Keratinocyte (primary cell): ENCODE results near the gene GOLGA6A. TPM values are rescaled to one million over a fixed set of nuclear protein-coding genes. Genes with fewer than 3 reads are reported as not detected.

Experiments used
- DNase-seq: peaks from one replicate; pipeline ENCODE4 v3.0.0-alpha.2; 2011; ENCODE audit warnings: low read depth, missing footprints, low spot score
- FAIRE-seq: peaks from 2 replicates; lab custom pipeline; 2011; peaks lifted over from hg19 to GRCh38; lab: Jason Lieb, UNC
- H2AFZ ChIP-seq: 2 replicates; pipeline ENCODE4 v1.6.0; 2012; ENCODE audit warnings: low read length, control low read depth, inconsistent platforms; ENCODE audit not compliant: control insufficient read depth
- H3K27ac ChIP-seq: 2 replicates; pipeline ENCODE4 v1.5.1; 2011; ENCODE audit warnings: low read length; ENCODE audit not compliant: control insufficient read depth, insufficient read depth
- H3K27me3 ChIP-seq: 3 replicates; pipeline ENCODE4 v1.6.0; 2011; ENCODE audit warnings: low read length; ENCODE audit not compliant: control insufficient read depth, insufficient read depth; ENCODE audit errors: extremely low read depth
- H3K36me3 ChIP-seq, 2 experiments: 2 replicates in 1 of 2; 3 replicates in 1 of 2; pipeline ENCODE4 v1.5.1; 2011; ENCODE audit warnings: low read length in 2 of 2, mild to moderate bottlenecking in 1 of 2; ENCODE audit not compliant: control insufficient read depth in 2 of 2, insufficient read depth in 2 of 2; ENCODE audit errors: extremely low read depth in 1 of 2
- H3K4me1 ChIP-seq: 3 replicates; pipeline ENCODE4 v1.5.1; 2011; ENCODE audit warnings: low read length; ENCODE audit not compliant: control insufficient read depth, insufficient read depth; ENCODE audit errors: extremely low read depth
- H3K4me2 ChIP-seq: 3 replicates; pipeline ENCODE4 v1.6.0; 2011; ENCODE audit warnings: low read depth, low read length; ENCODE audit not compliant: control insufficient read depth, insufficient read depth; ENCODE audit errors: extremely low read depth
- H3K4me3 ChIP-seq, 3 experiments: fragments of 200-600 bp in 1 of 3; sonication (generic) in 1 of 3; 2 replicates in 2 of 3; 3 replicates in 1 of 3; pipeline ENCODE4 v1.5.1; 2011 to 2016; ENCODE audit warnings: low read length in 3 of 3, mild to moderate bottlenecking in 3 of 3, control low read depth in 2 of 3, inconsistent platforms in 1 of 3, low read depth in 1 of 3, mixed read lengths in 1 of 3, mixed run types in 1 of 3, moderate library complexity in 1 of 3; ENCODE audit not compliant: control insufficient read depth in 2 of 3, insufficient read depth in 2 of 3; ENCODE audit errors: extremely low read depth in 1 of 3
- H3K79me2 ChIP-seq: 2 replicates; pipeline ENCODE4 v1.6.0; 2012; ENCODE audit warnings: low read length; ENCODE audit not compliant: control insufficient read depth, insufficient read depth
- H3K9ac ChIP-seq: 3 replicates; pipeline ENCODE4 v1.6.0; 2011; ENCODE audit warnings: low read length; ENCODE audit not compliant: control insufficient read depth, insufficient read depth; ENCODE audit errors: extremely low read depth
- H3K9me1 ChIP-seq: 3 replicates; pipeline ENCODE4 v1.6.0; 2011; ENCODE audit warnings: low read length; ENCODE audit not compliant: control insufficient read depth, insufficient read depth; ENCODE audit errors: extremely low read depth
- H3K9me3 ChIP-seq: 2 replicates; pipeline ENCODE4 v1.5.1; 2012; ENCODE audit warnings: low read depth, low read length; ENCODE audit not compliant: control insufficient read depth
- H4K20me1 ChIP-seq: 3 replicates; pipeline ENCODE4 v1.6.0; 2011; ENCODE audit warnings: low read length; ENCODE audit not compliant: control insufficient read depth, insufficient read depth; ENCODE audit errors: extremely low read depth
- CTCF ChIP-seq, 3 experiments: IDR thresholded peaks in 1 of 3; conservative IDR thresholded peaks in 1 of 3; optimal IDR thresholded peaks in 1 of 3; 2 replicates in 2 of 3; 3 replicates in 1 of 3; pipeline versions ENCODE3 to v1.5.1; 2011; ENCODE audit warnings: low read length in 3 of 3, mild to moderate bottlenecking in 3 of 3, moderate library complexity in 2 of 3, control low read depth in 1 of 3, inconsistent platforms in 1 of 3; ENCODE audit not compliant: insufficient read depth in 2 of 3; ENCODE audit errors: extremely low read depth in 1 of 3
- EZH2 ChIP-seq: IDR thresholded peaks from one replicate; pipeline ENCODE4 v1.6.1; 2012; ENCODE audit warnings: inconsistent platforms, mild to moderate bottlenecking, low read length, moderate library complexity
- dilution Hi-C: fragments of 300-500 bp; cut with MboI; formaldehyde crosslinking; loops from one replicate; pipeline ENCODE4 v1.7.0; 2020; ENCODE audit warnings: low sequenced_read_pairs; ENCODE audit not compliant: extremely low pct_ligation_motif_present
- polyA plus RNA-seq, 5 experiments: library from polyadenylated mRNA; depleted of rRNA in 3 of 5; stranded (reverse) in 3 of 5; stranded (forward) in 1 of 5; unstranded in 1 of 5; fragments of >200 nt; gene quantifications; 1 replicate in 1 of 5; 2 replicates in 3 of 5; 3 replicates in 1 of 5; pipeline versions ENCODE4 v1.2.1 to v1.2.3, GENCODE V29; 2011 to 2012; ENCODE audit warnings: missing spikeins in 2 of 5, low read depth in 1 of 5, low replicate concordance in 1 of 5

GOLGA6A gene
- polyA plus RNA-seq, 1 donor (not counting 4 experiments of a cell fraction or from before 2014, with no cell fraction given): not detected

- no peak overlapping the region for H3K27ac ChIP-seq
- no peaks in the 10 kb centered on the region for H3K9me1 ChIP-seq
- TF ChIP-seq CTCF (optimal IDR thresholded peaks at IDR 0.05 in 1 of 3, IDR thresholded peaks at IDR 0.05 in 1 of 3, conservative IDR thresholded peaks at IDR 0.05 in 1 of 3; ENCODE audit: extremely low read depth in 1 of 3, insufficient read depth in 2 of 3, low read length in 3 of 3): no peak
- TF ChIP-seq EZH2: no peak
- no peak for FAIRE-seq
- no peaks in the 10 kb centered on the region for H3K79me2 ChIP-seq
- no peaks in the 10 kb centered on the region for H4K20me1 ChIP-seq
- H3K9me3 ChIP-seq: no peaks in the 10 kb centered on the region
- no peak overlapping the region for H2AFZ ChIP-seq
- H3K27me3 ChIP-seq: peaks cover 34% of the 10 kb centered on the region
- no peak overlapping the region for H3K4me3 ChIP-seq
- no peaks in the 10 kb centered on the region for H3K36me3 ChIP-seq
- no peak for DNase-seq
- dilution Hi-C loops: no loop called here
- no peak overlapping the region for H3K9ac ChIP-seq
- no peak overlapping the region for H3K4me2 ChIP-seq
- H3K4me1 ChIP-seq: no peaks in the 10 kb centered on the region
Observed at GRCh38 chr15:74121039-74121438, 38.7 kb upstream of the GOLGA6A start.

- no peaks in the 10 kb centered on the region for H3K79me2 ChIP-seq
- DNase-seq (no peak), FAIRE-seq (no peak)
- no peaks in the 10 kb centered on the region for H3K36me3 ChIP-seq
- dilution Hi-C loops: no loop called here
- no peak overlapping the region for H3K27ac ChIP-seq
- H3K9me3 ChIP-seq: no peaks in the 10 kb centered on the region
- H3K4me2 ChIP-seq: no peak overlapping the region
- peaks cover 34% of the 10 kb centered on the region for H3K27me3 ChIP-seq
- H3K9me1 ChIP-seq: no peaks in the 10 kb centered on the region
- H4K20me1 ChIP-seq: no peaks in the 10 kb centered on the region
- TF ChIP-seq EZH2: no peak
- TF ChIP-seq CTCF (optimal IDR thresholded peaks at IDR 0.05 in 1 of 3, IDR thresholded peaks at IDR 0.05 in 1 of 3, conservative IDR thresholded peaks at IDR 0.05 in 1 of 3; ENCODE audit: extremely low read depth in 1 of 3, insufficient read depth in 2 of 3, low read length in 3 of 3): no peak
- H3K9ac ChIP-seq: no peak overlapping the region
- H3K4me3 ChIP-seq: no peak overlapping the region
- no peaks in the 10 kb centered on the region for H3K4me1 ChIP-seq
- H2AFZ ChIP-seq: no peak overlapping the region
Observed at GRCh38 chr15:74120426-74120825, 38.1 kb upstream of the GOLGA6A start.
